ENCODE results near the gene MTX1. TPM values are rescaled to one million over a fixed set of nuclear protein-coding genes. Genes with fewer than 3 reads are reported as not detected.
A peak's percentile ranks its signal among the peaks of the same experiment; 100 is the strongest.
"Not testable (repeated sequence)": the region's sequence is repeated elsewhere in the genome, so short reads cannot be mapped to it uniquely, and the experiment has no call there.

The MTX1 gene
- total and polyA plus RNA-seq, 4 donors: 15.8 to 43.1 (median 38.0) TPM

DNA sequence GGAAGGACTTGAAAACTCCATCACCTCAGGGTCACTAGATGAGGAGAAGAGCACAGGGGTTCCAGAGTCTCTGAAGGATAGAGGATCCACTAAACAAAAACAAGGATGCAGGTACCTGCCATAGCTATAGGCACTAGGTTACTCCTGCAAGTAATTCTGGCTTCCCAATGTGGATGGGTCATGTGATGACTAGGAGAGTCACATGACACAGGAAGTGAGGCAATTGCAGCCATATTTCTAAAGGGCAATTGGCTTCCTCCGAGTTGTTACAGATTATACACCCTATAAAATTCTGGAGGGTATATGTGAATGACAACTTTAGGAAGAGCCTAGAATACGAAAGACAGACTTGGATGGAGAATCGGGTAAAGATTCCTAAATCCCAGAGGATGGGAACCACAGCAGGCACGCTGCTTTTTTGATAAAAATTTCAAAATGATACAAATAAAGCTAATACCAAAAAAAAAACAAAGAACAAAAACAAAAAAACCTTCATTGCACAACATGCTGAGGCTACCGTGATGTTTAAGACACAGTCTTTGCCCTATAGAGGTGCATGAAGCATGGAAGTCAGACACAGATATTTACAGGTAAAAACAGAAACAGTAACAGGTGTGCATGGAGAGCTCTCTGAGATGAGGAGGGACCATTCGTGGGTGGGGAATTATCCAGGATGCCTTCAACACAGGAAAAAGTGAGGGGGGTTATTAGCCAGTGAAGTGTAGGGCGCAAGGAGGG lies 10.5 kb downstream of the MTX1 start:
- H3K4me1 ChIP-seq (ENCODE audit: control insufficient read depth, insufficient read depth, low read length): peaks cover 8% of the 10 kb centered on the region
- DNase-seq (ENCODE audit: low read depth in 4 of 6, low spot score in 6 of 6): peak in 3 of 6 donors; percentile 80 to 97 (median 94)
- peak overlapping the region; percentile 11 for H3K4me3 ChIP-seq (ENCODE audit: low read depth, low read length)
- H3K27me3 ChIP-seq (ENCODE audit: control insufficient read depth, insufficient read depth, low read length): no peaks in the 10 kb centered on the region
- H3K27ac ChIP-seq (ENCODE audit: low read depth, low read length): peak overlapping the region; percentile 36
- H3K9me3 ChIP-seq (ENCODE audit: control insufficient read depth, insufficient read depth, low read length): no peaks in the 10 kb centered on the region
- peaks cover 14% of the 10 kb centered on the region for H3K36me3 ChIP-seq (ENCODE audit: control insufficient read depth, insufficient read depth, low read length)
- 22% methylated on average over 1 of the region's 7 CpGs for WGBS (ENCODE audit: insufficient coverage)

DNA sequence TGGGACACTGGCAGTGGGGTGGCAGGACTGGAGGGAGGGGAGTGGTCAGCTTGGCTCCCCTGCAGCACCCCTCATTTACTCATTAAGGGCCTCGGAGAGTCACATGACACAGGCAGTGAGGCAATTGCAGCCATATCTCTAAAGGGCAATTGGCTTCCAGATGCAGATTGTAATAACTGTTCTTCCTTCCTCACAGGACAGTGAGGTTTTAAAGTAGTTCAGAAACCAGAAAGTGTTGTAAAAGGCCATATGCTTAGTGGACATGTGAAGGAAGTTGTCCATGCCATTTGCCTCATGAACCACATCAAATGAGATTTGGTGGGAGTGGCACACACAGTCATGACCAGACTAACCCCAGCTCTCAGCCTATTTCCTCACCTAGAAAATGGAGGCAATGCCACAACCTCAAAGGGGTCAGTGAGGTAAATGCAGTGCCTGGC lies 11.1 kb downstream of the MTX1 start:
- no peaks in the 10 kb centered on the region for H3K27me3 ChIP-seq (ENCODE audit: control insufficient read depth, insufficient read depth, low read length)
- no peak overlapping the region for H3K4me3 ChIP-seq (ENCODE audit: low read depth, low read length)
- 20% methylated on average over 1 of the region's 1 CpG for WGBS (ENCODE audit: insufficient coverage)
- peak overlapping the region; percentile 36 for H3K27ac ChIP-seq (ENCODE audit: low read depth, low read length)
- H3K9me3 ChIP-seq (ENCODE audit: control insufficient read depth, insufficient read depth, low read length): no peaks in the 10 kb centered on the region
- DNase-seq (ENCODE audit: low read depth in 4 of 6, low spot score in 6 of 6): peak in 2 of 6 donors; percentile 61 to 90
- H3K36me3 ChIP-seq (ENCODE audit: control insufficient read depth, insufficient read depth, low read length): peaks cover 17% of the 10 kb centered on the region
- H3K4me1 ChIP-seq (ENCODE audit: control insufficient read depth, insufficient read depth, low read length): peaks cover 8% of the 10 kb centered on the region

DNA sequence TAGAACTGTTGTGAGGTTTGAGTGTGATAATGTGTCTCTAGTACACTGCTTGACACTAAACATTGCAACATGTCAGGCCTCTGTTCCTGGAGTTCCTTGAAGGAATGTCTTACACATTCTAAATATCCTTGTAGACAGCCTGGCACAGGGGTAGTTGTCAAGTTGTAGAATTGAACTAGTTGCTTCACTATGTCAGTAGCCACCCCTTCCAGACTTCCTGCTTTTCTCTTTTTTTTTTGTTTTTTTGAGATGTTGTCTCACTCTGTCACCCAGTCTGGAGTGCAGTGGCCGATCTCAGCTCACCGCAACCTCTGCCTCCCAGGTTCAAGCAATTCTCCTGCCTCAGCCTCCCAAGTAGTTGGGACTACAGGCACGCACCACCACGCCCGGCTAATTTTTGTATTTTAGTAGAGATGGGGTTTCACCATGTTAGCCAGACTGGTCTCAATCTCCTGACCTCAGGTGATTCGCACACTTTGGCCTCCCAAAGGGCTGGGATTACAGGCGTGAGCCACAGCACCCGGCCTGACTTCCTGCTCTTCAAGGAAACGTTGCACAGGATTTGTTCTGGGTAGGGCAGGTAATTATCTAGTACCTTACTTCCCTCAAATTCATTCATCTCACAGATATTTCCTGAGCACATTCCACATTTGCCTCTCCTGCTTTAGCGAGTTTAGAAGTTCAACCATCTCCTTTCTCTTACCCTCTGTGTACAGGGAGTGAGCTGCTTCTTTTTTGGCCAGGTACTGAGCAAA lies 11.9 kb downstream of the MTX1 start:
- H3K4me3 ChIP-seq (ENCODE audit: low read depth, low read length); H3K27ac ChIP-seq (ENCODE audit: low read depth, low read length); DNase-seq (ENCODE audit: low read depth in 4 of 6, low spot score in 6 of 6); H3K9me3 ChIP-seq (ENCODE audit: control insufficient read depth, insufficient read depth, low read length); H3K27me3 ChIP-seq (ENCODE audit: control insufficient read depth, insufficient read depth, low read length): not testable (repeated sequence)
- peaks cover 11% of the 10 kb centered on the region for H3K4me1 ChIP-seq (ENCODE audit: control insufficient read depth, insufficient read depth, low read length)
- WGBS (ENCODE audit: insufficient coverage): 100% methylated on average over 3 of the region's 10 CpGs
- H3K36me3 ChIP-seq (ENCODE audit: control insufficient read depth, insufficient read depth, low read length): peaks cover 15% of the 10 kb centered on the region

DNA sequence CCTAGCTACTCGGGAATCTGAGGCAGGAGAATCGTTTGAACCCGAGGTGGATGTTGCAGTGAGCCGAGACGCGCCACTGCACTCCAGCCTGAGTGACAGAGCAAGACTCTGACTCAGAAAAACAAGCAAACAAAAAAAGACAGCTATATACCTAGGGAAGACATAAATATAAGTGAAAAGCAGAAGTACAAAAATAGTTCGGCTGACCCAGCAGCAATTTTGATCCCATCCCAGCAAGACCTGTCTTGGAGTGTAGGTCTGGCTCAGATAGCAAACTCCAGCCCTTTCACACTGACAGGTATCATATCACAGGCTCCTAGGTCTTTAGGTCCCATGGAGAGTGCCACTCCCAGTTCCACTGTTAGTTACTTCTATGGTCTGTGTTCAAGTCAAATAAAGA lies 14.6 kb downstream of the MTX1 start:
- Histone ChIP-seq H3K4me1 (ENCODE audit: control insufficient read depth, insufficient read depth, low read length) (peaks cover 28% of the 10 kb centered on the region), H3K36me3 (ENCODE audit: control insufficient read depth, insufficient read depth, low read length) (peaks cover 6% of the 10 kb centered on the region), H3K4me3 (ENCODE audit: low read depth, low read length) (no peak overlapping the region), H3K27me3 (ENCODE audit: control insufficient read depth, insufficient read depth, low read length) (no peaks in the 10 kb centered on the region), H3K27ac (ENCODE audit: low read depth, low read length) (no peak overlapping the region), H3K9me3 (ENCODE audit: control insufficient read depth, insufficient read depth, low read length) (no peaks in the 10 kb centered on the region)
- DNase-seq (ENCODE audit: low read depth in 4 of 6, low spot score in 6 of 6): no peak
- 80% methylated on average over 1 of the region's 7 CpGs for WGBS (ENCODE audit: insufficient coverage)

DNA sequence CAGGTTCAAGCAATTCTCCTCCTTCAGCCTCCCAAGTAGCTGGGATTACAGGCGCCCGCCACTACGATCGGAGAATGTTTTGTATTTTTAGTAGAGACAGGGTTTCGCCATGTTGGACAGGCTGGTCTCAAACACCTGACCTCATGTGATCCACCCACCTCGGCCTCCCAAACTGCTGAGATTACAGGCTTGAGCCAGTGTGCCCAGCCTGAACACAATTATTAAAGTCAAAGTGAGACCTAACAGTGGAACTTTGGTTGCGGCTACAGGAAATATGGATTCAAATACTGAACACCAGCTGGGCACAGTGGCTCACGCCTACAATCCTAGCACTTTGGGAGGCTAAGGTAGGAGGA lies 16.9 kb downstream of the MTX1 start:
- peaks cover 23% of the 10 kb centered on the region for H3K4me1 ChIP-seq (ENCODE audit: control insufficient read depth, insufficient read depth, low read length)
- DNase-seq (ENCODE audit: low read depth in 4 of 6, low spot score in 6 of 6); H3K4me3 ChIP-seq (ENCODE audit: low read depth, low read length); H3K36me3 ChIP-seq (ENCODE audit: control insufficient read depth, insufficient read depth, low read length); H3K9me3 ChIP-seq (ENCODE audit: control insufficient read depth, insufficient read depth, low read length); H3K27ac ChIP-seq (ENCODE audit: low read depth, low read length); H3K27me3 ChIP-seq (ENCODE audit: control insufficient read depth, insufficient read depth, low read length): not testable (repeated sequence)
- WGBS (ENCODE audit: insufficient coverage): 92% methylated on average over 3 of the region's 8 CpGs

DNA sequence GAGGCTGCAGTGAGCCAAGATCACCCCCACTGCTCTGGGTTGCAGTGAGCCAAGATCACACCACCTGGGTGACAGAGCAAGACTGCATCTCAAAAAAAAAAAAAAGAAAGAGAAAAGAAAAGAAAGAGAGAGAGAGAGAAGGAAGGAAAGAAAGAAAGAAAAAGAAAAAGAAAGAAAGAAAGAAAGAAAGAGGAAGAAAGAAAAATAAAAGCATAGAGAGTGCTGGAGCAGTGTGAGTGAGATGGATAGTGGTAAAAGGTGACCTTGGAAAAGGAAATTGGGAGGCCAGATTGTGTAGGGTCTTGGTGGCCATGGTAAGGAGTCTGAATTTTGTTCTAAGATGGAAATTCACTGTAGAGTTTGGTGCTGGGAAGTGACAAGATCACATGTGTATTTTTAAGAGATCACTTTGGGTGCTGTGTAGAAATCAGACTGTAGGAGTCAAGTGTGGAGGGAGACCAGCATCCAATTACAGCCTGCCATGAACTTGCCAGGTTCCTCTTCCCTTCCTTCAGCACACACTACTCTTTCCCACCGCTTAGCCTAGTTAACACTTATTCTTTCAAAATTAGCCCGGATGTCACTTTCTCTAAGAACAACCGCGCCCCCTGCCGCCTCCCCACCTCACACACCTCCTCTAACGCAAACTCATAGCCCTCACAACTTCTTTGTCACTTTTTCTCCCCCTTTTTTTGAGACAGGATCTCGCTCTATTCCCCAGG lies 17.9 kb downstream of the MTX1 start:
- peak overlapping the region; percentile 72 for H3K4me3 ChIP-seq (ENCODE audit: low read depth, low read length)
- no peaks in the 10 kb centered on the region for H3K9me3 ChIP-seq (ENCODE audit: control insufficient read depth, insufficient read depth, low read length)
- 0% methylated on average over 7 of the region's 7 CpGs for WGBS (ENCODE audit: insufficient coverage)
- H3K36me3 ChIP-seq (ENCODE audit: control insufficient read depth, insufficient read depth, low read length): peaks cover 6% of the 10 kb centered on the region
- no peaks in the 10 kb centered on the region for H3K27me3 ChIP-seq (ENCODE audit: control insufficient read depth, insufficient read depth, low read length)
- H3K4me1 ChIP-seq (ENCODE audit: control insufficient read depth, insufficient read depth, low read length): peaks cover 23% of the 10 kb centered on the region
- peak overlapping the region; percentile 88 for H3K27ac ChIP-seq (ENCODE audit: low read depth, low read length)
- DNase-seq (ENCODE audit: low read depth in 4 of 6, low spot score in 6 of 6): peak in 2 of 6 donors; percentile 88 to 95

DNA sequence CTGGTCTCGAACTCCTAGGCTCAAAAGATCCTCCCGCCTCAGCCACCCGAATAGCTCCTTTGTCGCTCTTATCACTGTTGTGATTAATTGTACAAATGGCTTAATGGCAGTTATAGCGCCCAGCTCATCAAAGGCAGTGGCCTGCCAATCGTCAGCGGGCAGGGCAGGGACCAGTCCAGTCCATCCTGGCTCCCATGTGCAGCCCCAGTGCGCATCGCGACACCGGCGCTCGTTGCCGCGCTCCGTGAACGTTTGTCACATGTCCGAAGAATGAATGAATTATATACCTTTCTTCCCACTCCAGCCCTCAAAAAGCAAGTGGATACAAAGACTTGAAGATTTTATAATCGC lies 18.4 kb downstream of the MTX1 start:
- WGBS (ENCODE audit: insufficient coverage): 0% methylated on average over 13 of the region's 19 CpGs

DNA sequence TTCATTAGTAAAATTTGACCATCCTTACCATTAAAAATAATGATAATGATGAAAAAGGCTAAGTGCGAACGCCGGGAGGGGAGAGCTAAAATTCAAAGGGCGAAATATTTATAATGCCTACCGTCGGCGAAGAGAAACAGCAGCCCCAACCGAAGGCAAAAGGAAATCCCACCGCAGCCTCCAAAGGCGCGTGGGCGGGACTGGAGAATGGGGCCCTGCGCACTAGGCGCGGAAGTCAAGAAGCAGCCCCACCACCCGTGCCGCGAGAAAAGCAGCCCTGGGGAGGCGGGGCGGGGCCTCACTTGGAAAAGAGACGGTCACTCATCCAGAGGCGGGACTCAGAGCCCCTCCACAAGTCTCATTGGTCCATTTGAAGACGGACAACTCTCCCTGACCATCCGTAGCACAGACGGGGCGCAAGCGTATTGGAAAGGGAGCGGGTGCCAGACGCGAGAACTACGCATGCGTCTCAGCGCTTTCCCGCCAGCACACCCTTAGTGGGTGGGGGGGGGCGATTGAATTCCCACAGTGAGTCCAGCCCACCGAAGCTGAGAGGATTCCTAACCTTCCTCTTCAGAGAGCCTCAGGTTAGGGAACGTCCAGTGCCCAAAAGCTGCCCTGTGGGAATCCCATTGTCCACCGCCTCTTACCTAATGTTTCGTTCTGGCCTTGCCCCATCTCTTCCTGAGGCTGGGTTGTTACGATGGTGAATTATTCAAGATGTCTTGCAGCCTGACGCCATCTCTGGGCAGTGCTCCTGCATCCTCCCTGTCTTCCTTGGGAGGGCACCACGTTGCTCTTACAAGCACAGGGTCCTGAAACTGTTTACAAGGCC lies 19.0 kb downstream of the MTX1 start:
- Histone ChIP-seq H3K27me3 (ENCODE audit: control insufficient read depth, insufficient read depth, low read length) (no peaks in the 10 kb centered on the region), H3K36me3 (ENCODE audit: control insufficient read depth, insufficient read depth, low read length) (peaks cover 6% of the 10 kb centered on the region), H3K4me1 (ENCODE audit: control insufficient read depth, insufficient read depth, low read length) (peaks cover 29% of the 10 kb centered on the region), H3K4me3 (ENCODE audit: low read depth, low read length) (peak overlapping the region; percentile 72), H3K9me3 (ENCODE audit: control insufficient read depth, insufficient read depth, low read length) (no peaks in the 10 kb centered on the region), H3K27ac (ENCODE audit: low read depth, low read length) (peak overlapping the region; percentile 88)
- peak; percentile 98 to 100 (median 100) for DNase-seq (ENCODE audit: low read depth in 4 of 6, low spot score in 6 of 6)
- 0% methylated on average over 30 of the region's 42 CpGs for WGBS (ENCODE audit: insufficient coverage)

More for the DNA sequence above, 18.4 kb downstream of the MTX1 start:
- H3K9me3 ChIP-seq (ENCODE audit: control insufficient read depth, insufficient read depth, low read length): no peaks in the 10 kb centered on the region
- peaks cover 6% of the 10 kb centered on the region for H3K36me3 ChIP-seq (ENCODE audit: control insufficient read depth, insufficient read depth, low read length)
- H3K27me3 ChIP-seq (ENCODE audit: control insufficient read depth, insufficient read depth, low read length): no peaks in the 10 kb centered on the region
- peak in 2 of 6 donors; percentile 72 to 79 for DNase-seq (ENCODE audit: low read depth in 4 of 6, low spot score in 6 of 6)
- peaks cover 23% of the 10 kb centered on the region for H3K4me1 ChIP-seq (ENCODE audit: control insufficient read depth, insufficient read depth, low read length)
- peak overlapping the region; percentile 88 for H3K27ac ChIP-seq (ENCODE audit: low read depth, low read length)
- peak overlapping the region; percentile 72 for H3K4me3 ChIP-seq (ENCODE audit: low read depth, low read length)

DNA sequence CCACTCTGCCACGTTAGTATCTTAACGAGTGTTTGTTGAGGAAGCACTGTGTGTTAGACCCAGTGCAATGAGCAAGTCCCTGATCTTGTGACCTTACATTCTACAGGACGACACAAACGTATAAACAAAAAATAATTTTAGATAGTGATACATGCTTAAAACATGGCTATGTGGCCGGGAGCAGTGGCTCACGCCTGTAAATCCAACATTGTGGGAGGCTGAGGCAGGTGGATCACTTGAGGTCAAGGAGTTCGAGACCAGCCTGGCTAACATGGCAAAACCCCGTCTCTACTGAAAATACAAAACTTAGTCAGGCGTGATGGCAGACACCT lies 19.6 kb downstream of the MTX1 start:
- H3K9me3 ChIP-seq (ENCODE audit: control insufficient read depth, insufficient read depth, low read length): no peaks in the 10 kb centered on the region
- DNase-seq (ENCODE audit: low read depth in 4 of 6, low spot score in 6 of 6): peak in 1 of 6 donors; percentile 27
- WGBS (ENCODE audit: insufficient coverage): 82% methylated on average over 5 of the region's 9 CpGs
- H3K4me1 ChIP-seq (ENCODE audit: control insufficient read depth, insufficient read depth, low read length): peaks cover 33% of the 10 kb centered on the region
- peaks cover 6% of the 10 kb centered on the region for H3K36me3 ChIP-seq (ENCODE audit: control insufficient read depth, insufficient read depth, low read length)
- no peaks in the 10 kb centered on the region for H3K27me3 ChIP-seq (ENCODE audit: control insufficient read depth, insufficient read depth, low read length)
- peak overlapping the region; percentile 72 for H3K4me3 ChIP-seq (ENCODE audit: low read depth, low read length)
- H3K27ac ChIP-seq (ENCODE audit: low read depth, low read length): peak overlapping the region; percentile 88
